Lower leg skin (tissue), 3 donors: Measurements from ENCODE around the gene DDX10.

Source experiments
- POLR2A ChIP-seq, 2 donors: fragments of 450-650 bp; IDR thresholded peaks; one replicate each; pipeline ENCODE4 v1.6.1; 2016 to 2017; ENCODE audit warnings: antibody characterized with exemption in 2 of 2, mild to moderate bottlenecking in 1 of 2, moderate library complexity in 1 of 2
- TF ChIP-seq, protein P1 (sequence below), 3 donors: fragments of 450-650 bp; IDR thresholded peaks; one replicate each; pipeline ENCODE4 v1.5.1; 2016; ENCODE audit warnings: antibody characterized with exemption in 3 of 3, mild to moderate bottlenecking in 3 of 3, moderate library complexity in 2 of 3

DNA sequence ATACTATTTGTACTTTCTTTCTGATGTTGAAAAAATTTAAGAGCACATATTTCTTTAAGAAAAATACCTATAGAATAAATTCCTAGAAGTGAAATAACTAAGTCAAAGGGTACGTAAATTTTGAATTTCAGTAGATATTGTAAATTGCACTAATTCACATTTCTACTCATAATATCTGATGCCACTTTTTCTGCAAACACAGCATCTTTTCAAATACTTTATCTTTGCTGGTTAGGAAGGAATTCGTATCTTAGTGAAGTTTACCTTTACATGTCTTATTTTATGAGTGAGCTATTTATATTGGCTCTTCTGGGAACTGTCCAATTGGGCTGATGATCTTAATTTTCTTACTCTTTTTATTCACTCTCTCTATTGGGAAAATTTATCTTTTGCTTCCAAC is 148.2 kb downstream of the DDX10 start:
- TF ChIP-seq, protein P1, sequence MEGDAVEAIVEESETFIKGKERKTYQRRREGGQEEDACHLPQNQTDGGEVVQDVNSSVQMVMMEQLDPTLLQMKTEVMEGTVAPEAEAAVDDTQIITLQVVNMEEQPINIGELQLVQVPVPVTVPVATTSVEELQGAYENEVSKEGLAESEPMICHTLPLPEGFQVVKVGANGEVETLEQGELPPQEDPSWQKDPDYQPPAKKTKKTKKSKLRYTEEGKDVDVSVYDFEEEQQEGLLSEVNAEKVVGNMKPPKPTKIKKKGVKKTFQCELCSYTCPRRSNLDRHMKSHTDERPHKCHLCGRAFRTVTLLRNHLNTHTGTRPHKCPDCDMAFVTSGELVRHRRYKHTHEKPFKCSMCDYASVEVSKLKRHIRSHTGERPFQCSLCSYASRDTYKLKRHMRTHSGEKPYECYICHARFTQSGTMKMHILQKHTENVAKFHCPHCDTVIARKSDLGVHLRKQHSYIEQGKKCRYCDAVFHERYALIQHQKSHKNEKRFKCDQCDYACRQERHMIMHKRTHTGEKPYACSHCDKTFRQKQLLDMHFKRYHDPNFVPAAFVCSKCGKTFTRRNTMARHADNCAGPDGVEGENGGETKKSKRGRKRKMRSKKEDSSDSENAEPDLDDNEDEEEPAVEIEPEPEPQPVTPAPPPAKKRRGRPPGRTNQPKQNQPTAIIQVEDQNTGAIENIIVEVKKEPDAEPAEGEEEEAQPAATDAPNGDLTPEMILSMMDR (IDR thresholded peaks at IDR 0.05) = no peak
- no peak for TF ChIP-seq POLR2A (IDR thresholded peaks at IDR 0.05)
